Heart left ventricle (tissue), 13 donors: ENCODE measurements around the gene STON1.

ENCODE experiments used
- POLR2A ChIP-seq, 2 donors: fragments of 450-650 bp; IDR thresholded peaks; one replicate each; pipeline ENCODE4 v1.6.1; 2017; ENCODE audit warnings: antibody characterized with exemption in 2 of 2, mild to moderate bottlenecking in 2 of 2, moderate library complexity in 2 of 2
- TF ChIP-seq, protein P1 (sequence below), 12 donors: fragments of 200-600 bp; sonication (generic) in 4 of 12; IDR thresholded peaks; one replicate each; pipeline versions ENCODE4 v1.5.0 to v1.8.0; 2018 to 2022; ENCODE audit warnings: antibody characterized with exemption in 12 of 12, mild to moderate bottlenecking in 5 of 12
- donor health status: ischemic (EF 13 %, LVEDD 7.1; RV severe dilation, severe dysfunction).
- donor health status: DM: no; HTN: yes; CAD: no.
- donor health status: DM: no; HTN: no; CAD: no.
- donor health status: ischemic (EF 25% LVEDD 6.9; RV normal size, moderate dysfunction).
- donor health status: ischemic (EF 25% LVEDD 5.7; RV mildly dilated, moderate dysfunction).
- donor health status: ischemic (EF 35%, LVEDD 5.7; RV mildly dilated, moderate dysfunction).
- donor health status: nonischemic (EF 11% LVEDD 7.7; RV severe dilation, severe dysfunction).
- donor health status: DM: yes; HTN: yes; CAD: no.
- donor health status: PGD.
- donor health status: ischemic (EF 29% LVEDD 5.4; RV normal size, mild dysfunction).
- donor health status: nonischemic (EF 23%, LVEDD 6.1; RV moderate dilation, normal function).

DNA sequence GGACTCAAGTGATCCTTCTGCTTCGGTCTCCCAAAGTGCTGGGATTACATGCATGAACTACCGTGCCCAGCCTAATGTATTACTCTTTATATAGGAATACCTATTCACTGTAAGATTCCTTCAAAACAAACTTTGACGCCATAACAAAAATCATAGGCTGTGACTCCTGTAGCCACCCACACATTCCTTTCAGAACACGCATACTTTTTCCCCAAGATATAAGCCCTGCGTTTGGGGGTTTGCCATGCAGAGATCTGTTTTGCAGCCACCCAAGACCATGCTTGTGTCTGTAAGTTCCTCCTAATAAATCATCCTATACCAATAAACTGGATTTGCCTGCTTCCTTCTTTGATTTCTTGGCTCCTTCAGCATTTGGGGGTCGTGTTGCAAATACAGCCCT is 46.0 kb upstream of the STON1 start:
- TF ChIP-seq, protein P1, sequence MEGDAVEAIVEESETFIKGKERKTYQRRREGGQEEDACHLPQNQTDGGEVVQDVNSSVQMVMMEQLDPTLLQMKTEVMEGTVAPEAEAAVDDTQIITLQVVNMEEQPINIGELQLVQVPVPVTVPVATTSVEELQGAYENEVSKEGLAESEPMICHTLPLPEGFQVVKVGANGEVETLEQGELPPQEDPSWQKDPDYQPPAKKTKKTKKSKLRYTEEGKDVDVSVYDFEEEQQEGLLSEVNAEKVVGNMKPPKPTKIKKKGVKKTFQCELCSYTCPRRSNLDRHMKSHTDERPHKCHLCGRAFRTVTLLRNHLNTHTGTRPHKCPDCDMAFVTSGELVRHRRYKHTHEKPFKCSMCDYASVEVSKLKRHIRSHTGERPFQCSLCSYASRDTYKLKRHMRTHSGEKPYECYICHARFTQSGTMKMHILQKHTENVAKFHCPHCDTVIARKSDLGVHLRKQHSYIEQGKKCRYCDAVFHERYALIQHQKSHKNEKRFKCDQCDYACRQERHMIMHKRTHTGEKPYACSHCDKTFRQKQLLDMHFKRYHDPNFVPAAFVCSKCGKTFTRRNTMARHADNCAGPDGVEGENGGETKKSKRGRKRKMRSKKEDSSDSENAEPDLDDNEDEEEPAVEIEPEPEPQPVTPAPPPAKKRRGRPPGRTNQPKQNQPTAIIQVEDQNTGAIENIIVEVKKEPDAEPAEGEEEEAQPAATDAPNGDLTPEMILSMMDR (IDR thresholded peaks at IDR 0.05): no peak
- no peak for TF ChIP-seq POLR2A (IDR thresholded peaks at IDR 0.05)
